Heart left ventricle (tissue), 13 donors: ENCODE results near the gene BCORL1.

Experiments
- POLR2A ChIP-seq, 2 donors: fragments of 450-650 bp; IDR thresholded peaks; one replicate each; pipeline ENCODE4 v1.6.1; 2017; ENCODE audit warnings: antibody characterized with exemption in 2 of 2, mild to moderate bottlenecking in 2 of 2, moderate library complexity in 2 of 2
- TF ChIP-seq, protein P1 (sequence below), 12 donors: fragments of 200-600 bp; sonication (generic) in 4 of 12; IDR thresholded peaks; one replicate each; pipeline versions ENCODE4 v1.5.0 to v1.8.0; 2018 to 2022; ENCODE audit warnings: antibody characterized with exemption in 12 of 12, mild to moderate bottlenecking in 5 of 12
- donor health status: ischemic (EF 13 %, LVEDD 7.1; RV severe dilation, severe dysfunction).
- donor health status: DM: no; HTN: yes; CAD: no.
- donor health status: DM: no; HTN: no; CAD: no.
- donor health status: ischemic (EF 25% LVEDD 6.9; RV normal size, moderate dysfunction).
- donor health status: ischemic (EF 25% LVEDD 5.7; RV mildly dilated, moderate dysfunction).
- donor health status: ischemic (EF 35%, LVEDD 5.7; RV mildly dilated, moderate dysfunction).
- donor health status: nonischemic (EF 11% LVEDD 7.7; RV severe dilation, severe dysfunction).
- donor health status: DM: yes; HTN: yes; CAD: no.
- donor health status: PGD.
- donor health status: ischemic (EF 29% LVEDD 5.4; RV normal size, mild dysfunction).
- donor health status: nonischemic (EF 23%, LVEDD 6.1; RV moderate dilation, normal function).

- TF ChIP-seq, protein P1, sequence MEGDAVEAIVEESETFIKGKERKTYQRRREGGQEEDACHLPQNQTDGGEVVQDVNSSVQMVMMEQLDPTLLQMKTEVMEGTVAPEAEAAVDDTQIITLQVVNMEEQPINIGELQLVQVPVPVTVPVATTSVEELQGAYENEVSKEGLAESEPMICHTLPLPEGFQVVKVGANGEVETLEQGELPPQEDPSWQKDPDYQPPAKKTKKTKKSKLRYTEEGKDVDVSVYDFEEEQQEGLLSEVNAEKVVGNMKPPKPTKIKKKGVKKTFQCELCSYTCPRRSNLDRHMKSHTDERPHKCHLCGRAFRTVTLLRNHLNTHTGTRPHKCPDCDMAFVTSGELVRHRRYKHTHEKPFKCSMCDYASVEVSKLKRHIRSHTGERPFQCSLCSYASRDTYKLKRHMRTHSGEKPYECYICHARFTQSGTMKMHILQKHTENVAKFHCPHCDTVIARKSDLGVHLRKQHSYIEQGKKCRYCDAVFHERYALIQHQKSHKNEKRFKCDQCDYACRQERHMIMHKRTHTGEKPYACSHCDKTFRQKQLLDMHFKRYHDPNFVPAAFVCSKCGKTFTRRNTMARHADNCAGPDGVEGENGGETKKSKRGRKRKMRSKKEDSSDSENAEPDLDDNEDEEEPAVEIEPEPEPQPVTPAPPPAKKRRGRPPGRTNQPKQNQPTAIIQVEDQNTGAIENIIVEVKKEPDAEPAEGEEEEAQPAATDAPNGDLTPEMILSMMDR (IDR thresholded peaks at IDR 0.05): no peak
- no peak for TF ChIP-seq POLR2A (IDR thresholded peaks at IDR 0.05)
These were observed 25.7 kb upstream of the BCORL1 start for GRCh38 chrX:129956765-129957164.
